Naive thymus-derived CD8-positive, alpha-beta T cell (primary cell): ENCODE results near the gene AQP12B. TPM values are rescaled to one million over a fixed set of nuclear protein-coding genes. Genes with fewer than 3 reads are reported as not detected.
A peak's percentile ranks its signal among the peaks of the same experiment; 100 is the strongest.
"Not testable (repeated sequence)": the region's sequence is repeated elsewhere in the genome, so short reads cannot be mapped to it uniquely, and the experiment has no call there.

Experiments
- ATAC-seq, 2 donors: fragments of 150-1000 bp; cut with Tn5 transposase in 1 of 2; sonication (Bioruptor Pico), chemical (Tn5 transposase) in 1 of 2; 1 replicate in 1 of 2; 2 replicates in 1 of 2; pipeline ENCODE4 v1.10.0; 2021; ENCODE audit warnings: mild to moderate bottlenecking in 2 of 2, moderate library complexity in 2 of 2
- POLR2A ChIA-PET: fragments of 350-600 bp; sonication (Branson Sonifier 250); formaldehyde crosslinking; loops from one replicate; lab custom pipeline; 2021; ENCODE audit warnings: antibody characterized with exemption; lab: Charles Lee
- DNase-seq, 10 donors: peaks; one replicate each; pipeline versions ENCODE4 v3.0.0 to v3.0.0-alpha.2; 2020 to 2022
- H3K27ac Mint-ChIP-seq, 10 donors: one replicate each; pipeline ENCODE4 v1.8.0; 2020 to 2022; ENCODE audit warnings: mild to moderate bottlenecking in 10 of 10, mixed read lengths in 10 of 10, moderate library complexity in 4 of 10, inconsistent platforms in 1 of 10
- H3K27me3 Mint-ChIP-seq, 5 donors: one replicate each; pipeline ENCODE4 v1.8.0; 2021 to 2022; ENCODE audit warnings: mixed read lengths in 5 of 5
- H3K36me3 Mint-ChIP-seq, 3 donors: one replicate each; pipeline ENCODE4 v1.8.0; 2020 to 2022; ENCODE audit warnings: mixed read lengths in 3 of 3, mild to moderate bottlenecking in 2 of 3, inconsistent platforms in 1 of 3
- H3K4me1 Mint-ChIP-seq, 4 donors: one replicate each; pipeline ENCODE4 v1.8.0; 2021 to 2022; ENCODE audit warnings: mixed read lengths in 4 of 4
- H3K4me3 Mint-ChIP-seq, 10 donors: one replicate each; pipeline ENCODE4 v1.8.0; 2020 to 2022; ENCODE audit warnings: mild to moderate bottlenecking in 10 of 10, mixed read lengths in 10 of 10, moderate library complexity in 6 of 10, inconsistent platforms in 1 of 10
- H3K9me3 Mint-ChIP-seq, 9 donors: one replicate each; pipeline ENCODE4 v1.8.0; 2020 to 2022; ENCODE audit warnings: mixed read lengths in 9 of 9, mild to moderate bottlenecking in 3 of 9, inconsistent platforms in 1 of 9, moderate library complexity in 1 of 9
- polyA plus RNA-seq, 3 donors: library from polyadenylated mRNA; unstranded; fragments of 300-500 nt; fragmentation: Illumina TruSeq; gene quantifications; one replicate each; pipeline ENCODE4 v1.2.3, GENCODE V29; 2021
- total RNA-seq, 8 experiments: library from RNA in 2 of 8; stranded (reverse) in 2 of 8; gene quantifications; one replicate each; pipeline ENCODE4 v1.2.3 and lab custom pipeline; 2021 to 2026

AQP12B gene
- total and polyA plus RNA-seq, 5 experiments from 2014 or later = not detected

DNA sequence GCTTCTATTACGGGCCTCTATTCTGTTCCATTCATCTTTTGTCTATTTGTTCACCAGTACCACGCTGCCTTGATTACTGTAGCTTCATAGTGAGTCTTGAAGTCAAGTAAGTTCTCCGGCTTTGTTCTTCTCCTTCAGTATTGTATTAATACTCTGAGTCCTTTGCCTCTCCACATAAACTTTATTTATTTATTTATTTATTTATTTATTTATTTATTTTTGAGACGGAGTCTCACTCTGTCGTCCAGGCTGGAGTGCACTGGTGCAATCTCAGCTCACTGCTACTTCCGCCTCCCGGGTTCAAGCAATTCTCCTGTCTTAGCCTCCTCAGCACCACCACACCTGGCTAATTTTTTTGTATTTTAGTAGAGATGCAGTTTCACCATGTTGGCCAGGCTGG is 22.8 kb downstream of the AQP12B start:
- ATAC-seq, H3K27ac Mint-ChIP-seq, DNase-seq, POLR2A ChIA-PET, H3K4me3 Mint-ChIP-seq: not testable (repeated sequence)
- peaks cover 3 to 12% (median 9%) of the 10 kb centered on the region in 4 donors for H3K4me1 Mint-ChIP-seq
- H3K27me3 Mint-ChIP-seq = peaks cover 0 to 20% (median 3%) of the 10 kb centered on the region in 5 donors
- peaks cover 0 to 16% (median 5%) of the 10 kb centered on the region in 9 donors for H3K9me3 Mint-ChIP-seq
- peaks cover 0 to 10% (median 0%) of the 10 kb centered on the region in 3 donors for H3K36me3 Mint-ChIP-seq

DNA sequence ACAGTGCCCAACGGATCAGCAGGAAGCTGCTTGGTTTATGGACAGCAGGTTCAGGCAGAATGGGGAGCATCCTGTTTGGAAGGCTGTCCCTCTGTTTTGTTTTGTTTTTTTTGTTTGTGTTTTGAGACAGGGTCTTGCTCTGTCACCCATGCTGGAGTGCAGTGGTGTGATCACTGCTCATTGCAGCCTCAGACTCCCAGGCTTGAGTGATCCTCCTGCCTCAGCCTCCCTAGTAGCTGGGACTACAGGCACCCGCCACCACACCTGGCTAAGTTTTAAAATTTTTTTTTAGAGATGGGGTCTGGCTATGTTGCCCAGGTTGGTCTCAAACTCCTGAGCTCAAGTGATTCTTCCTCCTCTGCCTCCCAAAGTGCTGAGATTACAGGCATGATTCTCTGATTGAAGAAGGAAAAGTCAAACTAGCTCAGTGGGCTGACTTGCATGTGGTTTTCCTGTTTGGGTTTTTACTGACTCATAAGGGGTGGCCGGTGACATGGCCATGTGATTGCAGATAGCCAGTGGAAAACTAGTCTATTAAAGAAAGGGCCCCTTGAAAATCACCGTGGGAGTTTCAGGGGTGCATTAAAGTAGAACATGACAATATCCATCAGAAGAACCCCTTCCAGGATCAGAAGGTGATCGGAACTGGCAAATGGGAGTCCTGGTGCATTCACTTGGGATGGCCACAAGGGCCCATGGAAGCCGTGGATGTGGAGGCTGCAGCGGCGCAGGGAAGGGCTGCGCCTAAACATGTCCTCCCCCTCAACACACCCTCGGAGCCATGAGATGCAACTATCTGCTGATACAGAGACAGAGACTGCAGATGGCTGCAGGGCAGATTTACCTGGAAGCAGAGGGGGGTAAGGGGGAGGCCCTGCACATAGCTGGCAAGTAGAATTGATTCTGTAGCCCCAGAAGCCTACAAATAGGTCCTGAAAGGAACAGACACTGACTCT is 26.5 kb downstream of the AQP12B start:
- ATAC-seq = no peak
- no peak overlapping the region for H3K4me3 Mint-ChIP-seq
- H3K4me1 Mint-ChIP-seq = peaks cover 6 to 13% (median 11%) of the 10 kb centered on the region in 4 donors
- peaks cover 0 to 4% (median 0%) of the 10 kb centered on the region in 9 donors for H3K9me3 Mint-ChIP-seq
- H3K36me3 Mint-ChIP-seq = no peaks in the 10 kb centered on the region
- DNase-seq = peak in 1 of 10 donors; percentile 49
- H3K27ac Mint-ChIP-seq = peak overlapping the region in 1 of 10 donors; percentile 51
- POLR2A ChIA-PET = no interaction called here
- H3K27me3 Mint-ChIP-seq = peaks cover 1 to 18% (median 7%) of the 10 kb centered on the region in 5 donors

DNA sequence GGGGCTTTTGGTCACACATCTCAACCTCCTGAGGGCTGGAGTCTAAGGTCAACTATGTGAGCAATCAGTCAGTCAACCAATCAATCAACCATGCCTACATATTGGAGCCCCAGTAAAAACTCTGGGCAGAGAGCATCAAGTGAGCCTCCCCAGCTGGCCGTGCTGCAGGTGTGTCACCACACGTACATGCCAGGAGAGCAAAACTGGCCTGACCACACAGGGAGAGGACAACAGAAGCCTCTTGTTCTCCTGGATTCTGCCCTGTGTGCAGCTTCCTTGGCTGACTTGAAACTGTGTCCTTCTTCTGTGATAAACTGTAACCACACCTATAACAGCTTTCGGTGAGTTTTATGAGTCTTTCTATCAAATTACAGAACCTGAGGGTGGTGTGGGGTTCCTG is 31.5 kb downstream of the AQP12B start:
- Mint-ChIP-seq H3K9me3 (peaks cover 0 to 2% (median 0%) of the 10 kb centered on the region in 9 donors), H3K27me3 (peaks cover 4 to 37% (median 25%) of the 10 kb centered on the region in 5 donors), H3K4me1 (peaks cover 4 to 10% (median 7%) of the 10 kb centered on the region in 4 donors), H3K27ac (no peak overlapping the region), H3K36me3 (no peaks in the 10 kb centered on the region), H3K4me3 (no peak overlapping the region)
- POLR2A ChIA-PET = no interaction called here
- DNase-seq (no peak), ATAC-seq (no peak)

DNA sequence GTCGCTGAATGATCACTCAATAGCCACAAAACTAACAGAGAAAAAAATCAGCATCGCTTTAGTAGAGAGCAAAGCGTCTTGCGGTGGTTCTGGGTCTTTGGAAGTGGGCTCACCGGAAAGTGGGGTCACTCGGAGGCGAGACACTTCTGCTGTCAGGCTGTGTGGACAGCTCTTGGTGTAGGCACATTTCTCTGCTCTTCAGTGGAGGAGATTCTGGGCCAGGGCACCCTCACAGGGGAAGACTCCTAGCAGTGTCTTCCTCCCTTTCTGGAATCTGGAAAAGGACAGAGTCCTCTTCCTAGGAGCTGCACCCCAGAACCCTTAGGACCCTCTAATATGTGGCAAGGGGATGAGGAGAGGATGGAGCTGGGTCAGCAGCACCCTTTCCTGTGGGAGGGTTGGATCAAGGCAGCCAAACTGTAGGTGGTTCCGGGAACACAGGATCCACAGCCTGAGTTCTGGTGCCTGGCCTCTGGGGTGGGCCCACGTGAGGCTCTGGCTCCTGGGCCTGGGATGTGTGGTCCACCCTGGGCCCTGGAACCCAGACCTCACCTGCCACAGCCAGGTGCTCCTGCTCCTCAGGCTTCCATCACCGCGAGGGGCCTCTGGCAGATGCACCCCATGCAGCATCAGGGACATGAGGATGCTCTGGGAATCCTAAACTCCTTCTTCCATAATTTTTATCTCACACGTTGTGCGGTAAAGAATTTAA is 32.3 kb downstream of the AQP12B start:
- H3K36me3 Mint-ChIP-seq = no peaks in the 10 kb centered on the region
- H3K27ac Mint-ChIP-seq = no peak overlapping the region
- no peak overlapping the region for H3K4me3 Mint-ChIP-seq
- POLR2A ChIA-PET = no interaction called here
- H3K9me3 Mint-ChIP-seq = peaks cover 0 to 2% (median 0%) of the 10 kb centered on the region in 9 donors
- DNase-seq (no peak), ATAC-seq (no peak)
- peaks cover 4 to 37% (median 25%) of the 10 kb centered on the region in 5 donors for H3K27me3 Mint-ChIP-seq
- peaks cover 4 to 13% (median 8%) of the 10 kb centered on the region in 4 donors for H3K4me1 Mint-ChIP-seq

DNA sequence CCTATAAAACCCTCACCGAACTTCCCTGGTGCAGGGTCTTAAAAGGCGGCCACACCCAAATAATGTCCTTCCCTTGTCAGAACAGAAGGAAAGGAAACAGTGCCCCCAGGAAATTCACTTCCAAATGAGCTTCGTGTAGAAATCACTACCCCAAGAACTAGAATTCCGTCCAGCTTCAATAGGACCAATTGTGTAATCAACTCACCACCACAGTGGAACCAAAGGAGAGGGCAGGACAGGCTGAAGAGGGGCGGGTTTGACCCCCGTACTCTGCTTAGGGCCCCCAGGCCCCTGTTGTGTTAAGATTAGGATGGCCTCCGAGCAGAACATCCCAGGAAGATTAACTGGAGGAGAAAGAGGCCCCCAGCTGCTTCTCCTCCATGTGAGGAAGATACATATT is 33.4 kb downstream of the AQP12B start:
- Mint-ChIP-seq H3K4me3 (no peak overlapping the region), H3K27ac (peak overlapping the region in 2 of 10 donors; percentile 40 to 51), H3K36me3 (no peaks in the 10 kb centered on the region), H3K9me3 (peaks cover 0 to 2% (median 0%) of the 10 kb centered on the region in 9 donors), H3K27me3 (peaks cover 4 to 29% (median 25%) of the 10 kb centered on the region in 5 donors), H3K4me1 (peaks cover 0 to 11% (median 4%) of the 10 kb centered on the region in 4 donors)
- no peak for ATAC-seq
- POLR2A ChIA-PET = no interaction called here
- DNase-seq = no peak

DNA sequence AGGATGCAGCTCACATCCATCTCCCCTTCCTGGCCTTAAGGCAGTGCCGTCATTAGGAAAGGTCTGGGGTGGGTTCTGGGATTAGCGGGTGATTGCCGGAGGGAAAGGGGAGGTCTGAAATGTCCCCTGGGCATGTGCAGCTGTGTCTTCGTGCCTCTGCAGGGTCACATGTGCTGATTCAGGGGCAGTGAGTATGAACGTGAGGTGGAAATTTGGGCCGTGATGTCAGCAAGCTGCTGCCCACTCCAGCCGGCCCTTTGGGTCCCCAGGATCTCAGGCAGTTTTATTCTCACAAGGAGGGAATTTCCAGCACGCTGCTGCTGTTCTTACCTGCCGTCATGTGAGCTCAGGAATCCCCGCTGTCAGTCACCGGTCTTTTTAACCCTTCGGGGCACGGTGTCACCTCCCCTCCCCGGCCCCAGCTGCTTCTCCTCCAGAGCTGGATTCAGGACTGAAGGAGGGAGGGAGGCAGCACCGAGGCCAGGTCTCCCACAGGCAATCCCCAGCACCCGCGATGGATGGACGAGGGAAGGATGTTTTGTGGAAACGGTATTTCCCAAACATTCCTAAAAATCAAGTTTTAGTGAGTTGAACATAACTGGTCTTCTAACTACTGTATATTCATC is 33.9 kb downstream of the AQP12B start:
- no peak overlapping the region for H3K4me3 Mint-ChIP-seq
- ATAC-seq (no peak), DNase-seq (no peak)
- peak overlapping the region in 2 of 10 donors; percentile 30 to 51 for H3K27ac Mint-ChIP-seq
- H3K27me3 Mint-ChIP-seq = peaks cover 4 to 29% (median 25%) of the 10 kb centered on the region in 5 donors
- peaks cover 0 to 11% (median 4%) of the 10 kb centered on the region in 4 donors for H3K4me1 Mint-ChIP-seq
- no peaks in the 10 kb centered on the region for H3K36me3 Mint-ChIP-seq
- peaks cover 0 to 2% (median 0%) of the 10 kb centered on the region in 9 donors for H3K9me3 Mint-ChIP-seq
- POLR2A ChIA-PET = interaction anchor here (0.6 kb wide), 1 partner anchor 858 kb away, joined by 3 read pairs; no protein-coding TSS in a partner anchor

DNA sequence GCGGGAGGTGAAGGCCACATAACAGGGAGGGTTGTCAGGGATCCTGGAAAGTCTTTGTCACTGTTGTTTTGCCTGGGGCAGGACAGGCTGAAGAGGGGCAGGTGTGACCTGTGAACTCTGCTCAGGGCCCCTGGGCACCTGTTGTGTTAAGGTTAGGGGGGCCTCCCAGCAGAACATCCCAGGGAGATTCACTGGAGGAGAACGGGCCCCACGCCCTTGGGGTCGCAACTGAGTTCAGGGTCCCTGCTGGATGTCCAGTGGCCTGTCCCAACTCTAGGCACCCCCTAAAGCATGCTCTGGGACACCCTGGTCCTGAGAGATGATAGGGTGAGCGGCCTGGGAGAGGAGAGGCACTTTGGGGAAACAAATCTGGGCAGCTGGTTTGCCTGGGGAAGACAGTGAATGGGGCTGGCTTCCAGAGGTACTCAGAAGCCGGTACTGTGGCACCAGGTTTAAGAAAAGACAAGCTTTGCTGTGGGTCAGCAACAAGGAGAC is 34.5 kb downstream of the AQP12B start:
- H3K9me3 Mint-ChIP-seq = peaks cover 0 to 2% (median 0%) of the 10 kb centered on the region in 9 donors
- H3K27me3 Mint-ChIP-seq = peaks cover 4 to 29% (median 25%) of the 10 kb centered on the region in 5 donors
- POLR2A ChIA-PET = interaction anchor here (0.6 kb wide), 1 partner anchor 859 kb away, joined by 3 read pairs; no protein-coding TSS in a partner anchor
- ATAC-seq (no peak), DNase-seq (no peak)
- H3K4me3 Mint-ChIP-seq = no peak overlapping the region
- peak overlapping the region in 1 of 10 donors; percentile 52 for H3K27ac Mint-ChIP-seq
- no peaks in the 10 kb centered on the region for H3K36me3 Mint-ChIP-seq
- peaks cover 0 to 12% (median 4%) of the 10 kb centered on the region in 4 donors for H3K4me1 Mint-ChIP-seq

DNA sequence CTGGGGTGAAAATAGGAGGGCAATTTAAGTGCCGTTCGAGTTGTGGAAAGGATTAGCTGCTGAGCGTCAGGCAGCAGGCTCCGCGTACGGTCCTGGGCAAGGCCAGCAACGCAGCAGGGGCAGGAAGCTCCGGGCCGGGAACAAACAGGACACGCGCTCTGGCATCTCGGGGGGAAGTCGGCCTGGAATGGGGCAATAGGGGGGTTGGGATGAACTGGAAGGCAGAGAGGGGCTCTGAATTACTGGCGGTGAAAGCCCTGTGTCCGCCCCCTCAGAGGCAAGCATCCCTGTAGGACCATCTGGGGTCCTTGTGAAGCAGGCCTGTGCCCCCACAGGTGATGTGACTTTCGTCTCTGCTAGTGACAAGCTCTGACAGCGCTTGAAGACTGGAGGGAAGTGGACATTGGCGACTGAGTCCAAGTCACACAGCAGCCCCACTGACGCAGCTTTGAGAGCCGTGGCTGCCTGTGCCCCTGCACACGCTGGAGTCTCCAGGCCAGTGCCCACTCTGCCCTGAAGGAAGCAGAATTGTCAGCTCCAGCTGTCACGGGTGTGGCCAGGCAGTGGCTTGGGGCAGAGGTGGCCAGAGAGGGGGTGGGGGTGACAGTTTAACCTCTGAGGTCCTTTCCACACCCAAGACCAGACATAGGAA is 35.1 kb downstream of the AQP12B start:
- POLR2A ChIA-PET = no interaction called here
- ATAC-seq (no peak), DNase-seq (no peak)
- H3K36me3 Mint-ChIP-seq = no peaks in the 10 kb centered on the region
- peaks cover 0 to 13% (median 4%) of the 10 kb centered on the region in 4 donors for H3K4me1 Mint-ChIP-seq
- peaks cover 4 to 29% (median 24%) of the 10 kb centered on the region in 5 donors for H3K27me3 Mint-ChIP-seq
- peak overlapping the region in 1 of 10 donors; percentile 3 for H3K4me3 Mint-ChIP-seq
- no peaks in the 10 kb centered on the region for H3K9me3 Mint-ChIP-seq
- peak overlapping the region in 2 of 10 donors; percentile 41 to 52 for H3K27ac Mint-ChIP-seq

DNA sequence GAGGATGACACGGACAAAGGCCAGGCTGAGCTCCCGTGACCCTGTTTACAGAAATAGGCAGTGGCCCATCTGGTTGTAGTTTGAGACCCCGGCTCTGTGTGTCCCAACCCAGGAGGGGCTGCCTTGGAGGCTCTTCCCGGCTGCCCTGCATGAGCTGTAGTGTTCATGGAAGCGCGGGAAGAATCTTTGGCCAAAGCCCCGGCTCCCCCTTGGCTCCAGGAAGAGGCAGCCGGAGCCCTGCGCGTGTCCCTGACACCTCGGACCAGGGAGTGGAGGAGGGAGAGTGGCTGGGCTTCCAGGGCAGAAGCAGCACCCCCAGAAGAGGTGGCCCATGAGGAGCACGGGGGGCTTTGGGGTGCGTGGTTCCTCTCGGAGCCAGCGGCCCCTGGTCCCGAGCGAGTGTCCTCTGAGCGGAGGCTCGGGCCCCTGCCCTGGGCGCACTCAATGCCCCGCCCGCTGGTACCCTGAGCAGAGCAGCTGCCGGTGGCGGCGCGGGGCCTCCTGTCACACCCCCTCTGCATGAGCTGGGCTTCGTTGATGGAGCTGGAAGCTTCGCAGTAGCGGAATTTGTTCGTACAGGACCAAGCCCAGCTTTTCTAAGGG is 35.7 kb downstream of the AQP12B start:
- POLR2A ChIA-PET = no interaction called here
- H3K4me1 Mint-ChIP-seq = peaks cover 0 to 13% (median 4%) of the 10 kb centered on the region in 4 donors
- DNase-seq (no peak), ATAC-seq (no peak)
- peaks cover 3 to 29% (median 22%) of the 10 kb centered on the region in 5 donors for H3K27me3 Mint-ChIP-seq
- H3K9me3 Mint-ChIP-seq = no peaks in the 10 kb centered on the region
- H3K27ac Mint-ChIP-seq = peak overlapping the region in 1 of 10 donors; percentile 44
- H3K36me3 Mint-ChIP-seq = no peaks in the 10 kb centered on the region
- no peak overlapping the region for H3K4me3 Mint-ChIP-seq

DNA sequence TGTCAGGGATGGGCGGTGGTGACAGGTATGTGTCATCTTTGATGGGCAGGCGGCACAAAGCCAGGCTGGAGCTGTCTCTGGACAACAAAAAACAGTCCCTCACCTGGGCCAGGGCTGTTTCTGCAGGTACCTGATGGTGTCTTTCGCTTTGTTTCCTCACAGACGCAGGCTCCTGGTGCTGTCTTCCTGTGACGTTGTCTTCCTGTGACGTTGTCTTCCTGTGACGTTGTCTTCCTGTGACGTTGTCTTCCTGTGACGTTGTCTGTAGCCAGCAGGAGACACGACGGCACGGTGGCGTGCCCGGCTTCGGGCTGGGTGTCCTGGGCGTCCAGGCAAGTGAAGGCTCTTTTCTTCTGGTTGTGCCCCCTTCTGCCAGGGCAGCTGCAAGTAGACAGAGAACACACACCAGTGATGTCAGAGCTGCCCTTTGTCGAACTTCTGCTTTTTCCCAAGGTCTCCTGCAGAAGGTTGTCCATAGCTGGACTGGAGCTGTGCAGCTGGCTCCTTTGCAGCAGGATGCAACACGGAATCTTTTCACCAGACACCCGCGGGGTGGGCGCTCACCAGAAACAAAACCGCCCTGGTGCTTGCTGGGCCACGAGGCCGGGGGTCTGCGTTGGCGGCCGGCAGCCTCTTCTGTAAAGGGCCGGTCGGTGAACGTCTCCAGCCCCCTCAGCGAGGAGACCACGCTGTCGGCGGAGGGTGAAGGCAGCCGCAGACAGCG is 36.3 kb downstream of the AQP12B start:
- peaks cover 3 to 25% (median 18%) of the 10 kb centered on the region in 5 donors for H3K27me3 Mint-ChIP-seq
- DNase-seq = peak in 5 of 10 donors; percentile 21 to 44 (median 35)
- POLR2A ChIA-PET = no interaction called here
- H3K4me3 Mint-ChIP-seq = peak overlapping the region in 6 of 10 donors; percentile 33 to 68 (median 42)
- H3K36me3 Mint-ChIP-seq = no peaks in the 10 kb centered on the region
- H3K27ac Mint-ChIP-seq = peak overlapping the region in 7 of 10 donors; percentile 25 to 88 (median 77)
- peaks cover 0 to 13% (median 4%) of the 10 kb centered on the region in 4 donors for H3K4me1 Mint-ChIP-seq
- peak in 1 of 2 donors; percentile 83 for ATAC-seq
- no peaks in the 10 kb centered on the region for H3K9me3 Mint-ChIP-seq

DNA sequence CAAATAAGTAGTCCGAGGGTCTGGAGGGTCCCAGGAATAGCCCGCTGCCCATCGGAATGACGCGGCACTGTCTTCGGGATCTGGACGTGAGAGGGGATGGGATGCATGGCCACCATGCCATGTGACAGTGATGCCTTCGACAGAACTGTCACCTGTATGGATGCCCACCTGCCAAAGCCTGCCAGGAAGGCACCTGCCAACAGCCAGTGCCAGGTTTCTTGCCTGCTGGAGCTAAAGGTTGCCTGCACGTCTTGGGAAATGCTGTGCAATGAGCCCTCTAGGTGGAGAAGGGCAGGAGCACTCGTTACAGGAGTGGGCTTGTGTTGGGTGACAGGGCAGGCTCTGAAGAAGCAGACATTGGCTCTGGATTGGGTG is 36.9 kb downstream of the AQP12B start:
- H3K4me3 Mint-ChIP-seq = peak overlapping the region in 4 of 10 donors; percentile 33 to 50 (median 36)

More for the DNA sequence above, 36.9 kb downstream of the AQP12B start:
- Mint-ChIP-seq H3K4me1 (peaks cover 0 to 15% (median 4%) of the 10 kb centered on the region in 4 donors), H3K27me3 (peaks cover 3 to 19% (median 16%) of the 10 kb centered on the region in 5 donors), H3K27ac (peak overlapping the region in 7 of 10 donors; percentile 60 to 88 (median 77)), H3K9me3 (no peaks in the 10 kb centered on the region), H3K36me3 (no peaks in the 10 kb centered on the region)
- DNase-seq = no peak
- POLR2A ChIA-PET = no interaction called here
- no peak for ATAC-seq
